GM18526 (cell line): ENCODE results near the gene LAMA5.

Experiments used
- POLR2A ChIP-seq: IDR thresholded peaks from 3 replicates; pipeline ENCODE4 v1.6.1; 2011; ENCODE audit not compliant: insufficient read length; ENCODE audit errors: extremely low read depth

LAMA5 gene

GRCh38 chr20:62317167-62317655, 49.9 kb downstream of the LAMA5 start:
- no peak for TF ChIP-seq POLR2A

GRCh38 chr20:62316331-62317166, 50.6 kb downstream of the LAMA5 start:
- no peak for TF ChIP-seq POLR2A

GRCh38 chr20:62315773-62316172, 51.3 kb downstream of the LAMA5 start:
- no peak for TF ChIP-seq POLR2A

GRCh38 chr20:62314711-62315302, 52.3 kb downstream of the LAMA5 start:
- no peak for TF ChIP-seq POLR2A

GRCh38 chr20:62314339-62314638, 52.8 kb downstream of the LAMA5 start:
- no peak for TF ChIP-seq POLR2A

GRCh38 chr20:62313460-62314338, 53.4 kb downstream of the LAMA5 start:
- no peak for TF ChIP-seq POLR2A

- TF ChIP-seq POLR2A, result no peak
These were observed 54.1 kb downstream of the LAMA5 start for GRCh38 chr20:62313021-62313420.

- TF ChIP-seq POLR2A, result no peak
These were observed 54.5 kb downstream of the LAMA5 start for GRCh38 chr20:62312662-62312977.

- no peak for TF ChIP-seq POLR2A
These were observed 55.1 kb downstream of the LAMA5 start for GRCh38 chr20:62311832-62312661.

- TF ChIP-seq POLR2A, result no peak
These were observed 56.0 kb downstream of the LAMA5 start for GRCh38 chr20:62311150-62311549.

GRCh38 chr20:62310757-62311121, 56.4 kb downstream of the LAMA5 start:
- no peak for TF ChIP-seq POLR2A

- TF ChIP-seq POLR2A, result no peak
These were observed 57.0 kb downstream of the LAMA5 start for GRCh38 chr20:62309947-62310756.

- TF ChIP-seq POLR2A, result no peak
These were observed 57.7 kb downstream of the LAMA5 start for GRCh38 chr20:62309198-62309944.
